GM23338 (cell line): ENCODE measurements around the gene GRIN2A. TPM values are rescaled to one million over a fixed set of nuclear protein-coding genes. Genes with fewer than 3 reads are reported as not detected.

Experiments
- ATAC-seq: fragments of 200-7000 bp; cut with Tn5 transposase; 3 replicates; pipeline ENCODE4 v1.9.1; 2020
- DNase-seq: peaks from one replicate; pipeline ENCODE4 v3.0.0-alpha.2; 2015; ENCODE audit warnings: low spot score
- H2AFZ ChIP-seq: fragments of 200-600 bp; sonication (generic); 2 replicates; pipeline ENCODE4 v1.8.0; 2016; ENCODE audit warnings: antibody characterized with exemption, mild to moderate bottlenecking, moderate library complexity
- H3F3A ChIP-seq: fragments of 200-600 bp; sonication (generic); replicated peaks from 2 replicates; pipeline ENCODE4 v1.8.0; 2017; ENCODE audit warnings: antibody characterized with exemption, mixed run types, low read depth
- H3K27ac ChIP-seq: fragments of 200-600 bp; sonication (generic); 2 replicates; pipeline ENCODE4 v1.6.1; 2016; ENCODE audit warnings: low read depth
- H3K27me3 ChIP-seq: fragments of 200-600 bp; sonication (generic); 2 replicates; pipeline ENCODE4 v1.8.0; 2016; ENCODE audit warnings: mild to moderate bottlenecking, mixed run types, moderate library complexity; ENCODE audit not compliant: insufficient read depth
- H3K36me3 ChIP-seq: fragments of 200-600 bp; sonication (generic); 2 replicates; pipeline ENCODE4 v1.8.0; 2016; ENCODE audit warnings: mild to moderate bottlenecking; ENCODE audit not compliant: insufficient read depth
- H3K4me1 ChIP-seq: fragments of 200-600 bp; sonication (generic); 2 replicates; pipeline ENCODE4 v1.8.0; 2016; ENCODE audit warnings: mild to moderate bottlenecking, moderate library complexity; ENCODE audit not compliant: insufficient read depth
- H3K4me2 ChIP-seq: fragments of 200-600 bp; sonication (generic); 2 replicates; pipeline ENCODE4 v1.7.1; 2017; ENCODE audit warnings: mixed run types
- H3K4me3 ChIP-seq: fragments of 200-600 bp; sonication (generic); 2 replicates; pipeline ENCODE4 v1.6.1; 2016; ENCODE audit warnings: mixed run types
- H3K79me2 ChIP-seq: fragments of 200-600 bp; sonication (generic); replicated peaks from 2 replicates; pipeline ENCODE4 v1.8.0; 2017; ENCODE audit warnings: mild to moderate bottlenecking; ENCODE audit not compliant: insufficient read depth
- H3K9me2 ChIP-seq: fragments of 200-600 bp; sonication (generic); 2 replicates; pipeline ENCODE4 v1.8.0; 2017; ENCODE audit not compliant: insufficient read depth
- H4K20me1 ChIP-seq: fragments of 200-600 bp; sonication (generic); replicated peaks from 2 replicates; pipeline ENCODE4 v1.8.0; 2017; ENCODE audit warnings: mild to moderate bottlenecking; ENCODE audit not compliant: insufficient read depth
- H3K27ac Mint-ChIP-seq: 2 replicates; pipeline ENCODE4 v1.8.0; 2020; ENCODE audit warnings: inconsistent platforms, mild to moderate bottlenecking, moderate library complexity, mixed read lengths
- H3K27me3 Mint-ChIP-seq: 3 replicates; pipeline ENCODE4 v1.8.0; 2022; ENCODE audit warnings: low read depth, mild to moderate bottlenecking, moderate library complexity, mixed read lengths, inconsistent platforms; ENCODE audit not compliant: insufficient read depth, poor library complexity
- H3K36me3 Mint-ChIP-seq: 3 replicates; pipeline ENCODE4 v1.8.0; 2021; ENCODE audit warnings: low read depth, mild to moderate bottlenecking, inconsistent platforms, moderate library complexity, mixed read lengths
- H3K4me1 Mint-ChIP-seq: 3 replicates; pipeline ENCODE4 v1.8.0; 2020; ENCODE audit warnings: mild to moderate bottlenecking, inconsistent platforms, mixed read lengths
- H3K4me3 Mint-ChIP-seq: 3 replicates; pipeline ENCODE4 v1.8.0; 2021; ENCODE audit warnings: moderate library complexity, mild to moderate bottlenecking, inconsistent platforms, mixed read lengths
- H3K9me3 Mint-ChIP-seq: 3 replicates; pipeline ENCODE4 v1.8.0; 2020; ENCODE audit warnings: moderate library complexity, mild to moderate bottlenecking, inconsistent platforms, mixed read lengths
- CREB1 ChIP-seq: fragments of 250-450 bp; sonication (Bioruptor Pico); IDR thresholded peaks from 2 replicates; pipeline ENCODE4 v1.5.0; 2020; ENCODE audit warnings: low read depth, mild to moderate bottlenecking, moderate library complexity
- EZH2 ChIP-seq: fragments of 200-600 bp; sonication (generic); IDR thresholded peaks from one replicate; pipeline ENCODE4 v1.8.0; 2017; ENCODE audit warnings: antibody characterized with exemption, mild to moderate bottlenecking, low read depth; ENCODE audit not compliant: unreplicated experiment
- EZH2phosphoT487 ChIP-seq: fragments of 200-600 bp; sonication (generic); IDR thresholded peaks from one replicate; pipeline ENCODE4 v1.8.1; 2018; ENCODE audit warnings: antibody characterized with exemption; ENCODE audit not compliant: unreplicated experiment
- JUNB ChIP-seq: IDR thresholded peaks from one replicate; pipeline ENCODE4 v1.6.1; 2016; ENCODE audit warnings: antibody characterized with exemption; ENCODE audit not compliant: unreplicated experiment
- NANOG ChIP-seq: IDR thresholded peaks from 2 replicates; pipeline ENCODE4 v1.6.1; 2016; ENCODE audit warnings: antibody characterized with exemption, borderline replicate concordance
- POLR2AphosphoS5 ChIP-seq: IDR thresholded peaks from 2 replicates; pipeline ENCODE4 v1.6.1; 2016; ENCODE audit warnings: antibody characterized with exemption, low read depth
- REST ChIP-seq: IDR thresholded peaks from one replicate; pipeline ENCODE4 v1.6.1; 2018; ENCODE audit warnings: antibody characterized with exemption; ENCODE audit not compliant: unreplicated experiment
- STAT1 ChIP-seq: IDR thresholded peaks from one replicate; pipeline ENCODE4 v1.6.1; 2016; ENCODE audit warnings: antibody characterized with exemption; ENCODE audit not compliant: unreplicated experiment
- ZNF114 ChIP-seq: fragments of 250-450 bp; sonication (Bioruptor Pico); IDR thresholded peaks from 2 replicates; pipeline ENCODE4 v1.5.0; 2020; ENCODE audit warnings: mild to moderate bottlenecking, moderate library complexity
- ZNF331 ChIP-seq: fragments of 250-450 bp; sonication (Bioruptor Pico); IDR thresholded peaks from 2 replicates; pipeline ENCODE4 v1.5.0; 2020; ENCODE audit warnings: low read depth, mild to moderate bottlenecking, moderate library complexity
- ZNF462 ChIP-seq: fragments of 250-450 bp; sonication (Bioruptor Pico); IDR thresholded peaks from 2 replicates; pipeline ENCODE4 v1.5.0; 2020; ENCODE audit warnings: mild to moderate bottlenecking, moderate library complexity
- polyA plus RNA-seq: library from polyadenylated mRNA; unstranded; fragments of >200 nt; fragmentation: Nextera tagmentation; extraction: Ambion mirVana; gene quantifications from 2 replicates; pipeline ENCODE4 v1.2.1, GENCODE V29; 2016
- total RNA-seq: library from RNA; depleted of rRNA; stranded (reverse); fragments of >200 nt; shearing (Covaris generic); gene quantifications from 2 replicates; pipeline ENCODE4 v1.2.3, GENCODE V29; 2014
- TF ChIP-seq, protein P1 (sequence below): IDR thresholded peaks from 2 replicates; pipeline ENCODE4 v1.6.1; 2016; ENCODE audit warnings: antibody characterized with exemption
- TF ChIP-seq, protein P2 (sequence below), 2 experiments: fragments of 200-600 bp in 1 of 2; sonication (generic) in 1 of 2; conservative IDR thresholded peaks; 2 replicates each; pipeline versions ENCODE4 v1.5.1 to v1.6.1; 2016 to 2017; ENCODE audit warnings: antibody characterized with exemption in 2 of 2, low read depth in 2 of 2, mild to moderate bottlenecking in 2 of 2, moderate library complexity in 1 of 2

The GRIN2A gene
- total and polyA plus RNA-seq, 2 experiments from 2014 or later: 0.89 to 5.1 TPM

- TF ChIP-seq REST: no peak
- no peak for TF ChIP-seq ZNF331 (CRISPR knock-in tag)
- TF ChIP-seq JUNB: no peak
These were observed 165.5 kb downstream of the GRIN2A start (continued) for GRCh38 chr16:10016752-10017151.

DNA sequence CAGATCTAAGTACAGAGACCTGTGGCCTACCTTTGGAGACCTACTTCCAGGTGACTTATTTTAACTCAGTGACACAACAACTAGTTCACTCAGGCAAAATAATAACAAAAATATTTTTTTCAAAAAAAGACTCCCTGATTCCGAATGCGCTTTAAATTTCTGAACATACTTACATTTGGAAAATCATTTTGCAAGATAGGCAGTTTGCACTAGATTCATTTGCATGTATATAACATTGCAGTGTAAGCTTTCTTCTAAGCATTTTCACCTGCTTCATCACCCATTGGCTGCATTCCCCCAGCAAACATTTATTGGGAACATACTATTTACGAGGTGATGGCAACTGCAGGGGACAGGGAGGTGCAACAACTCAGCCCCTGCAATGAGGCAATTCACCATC is 166.8 kb downstream of the GRIN2A start:
- H3K4me1 Mint-ChIP-seq: peaks cover 13% of the 10 kb centered on the region
- no peaks in the 10 kb centered on the region for H3K27me3 ChIP-seq
- TF ChIP-seq ZNF114 (CRISPR knock-in tag) (no peak), STAT1 (no peak), EZH2phosphoT487 (no peak), NANOG (no peak), CREB1 (CRISPR knock-in tag) (no peak), POLR2AphosphoS5 (no peak), EZH2 (no peak), ZNF462 (CRISPR knock-in tag) (no peak)
- TF ChIP-seq, protein P1, sequence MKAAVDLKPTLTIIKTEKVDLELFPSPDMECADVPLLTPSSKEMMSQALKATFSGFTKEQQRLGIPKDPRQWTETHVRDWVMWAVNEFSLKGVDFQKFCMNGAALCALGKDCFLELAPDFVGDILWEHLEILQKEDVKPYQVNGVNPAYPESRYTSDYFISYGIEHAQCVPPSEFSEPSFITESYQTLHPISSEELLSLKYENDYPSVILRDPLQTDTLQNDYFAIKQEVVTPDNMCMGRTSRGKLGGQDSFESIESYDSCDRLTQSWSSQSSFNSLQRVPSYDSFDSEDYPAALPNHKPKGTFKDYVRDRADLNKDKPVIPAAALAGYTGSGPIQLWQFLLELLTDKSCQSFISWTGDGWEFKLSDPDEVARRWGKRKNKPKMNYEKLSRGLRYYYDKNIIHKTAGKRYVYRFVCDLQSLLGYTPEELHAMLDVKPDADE: no peak
- TF ChIP-seq, protein P2, sequence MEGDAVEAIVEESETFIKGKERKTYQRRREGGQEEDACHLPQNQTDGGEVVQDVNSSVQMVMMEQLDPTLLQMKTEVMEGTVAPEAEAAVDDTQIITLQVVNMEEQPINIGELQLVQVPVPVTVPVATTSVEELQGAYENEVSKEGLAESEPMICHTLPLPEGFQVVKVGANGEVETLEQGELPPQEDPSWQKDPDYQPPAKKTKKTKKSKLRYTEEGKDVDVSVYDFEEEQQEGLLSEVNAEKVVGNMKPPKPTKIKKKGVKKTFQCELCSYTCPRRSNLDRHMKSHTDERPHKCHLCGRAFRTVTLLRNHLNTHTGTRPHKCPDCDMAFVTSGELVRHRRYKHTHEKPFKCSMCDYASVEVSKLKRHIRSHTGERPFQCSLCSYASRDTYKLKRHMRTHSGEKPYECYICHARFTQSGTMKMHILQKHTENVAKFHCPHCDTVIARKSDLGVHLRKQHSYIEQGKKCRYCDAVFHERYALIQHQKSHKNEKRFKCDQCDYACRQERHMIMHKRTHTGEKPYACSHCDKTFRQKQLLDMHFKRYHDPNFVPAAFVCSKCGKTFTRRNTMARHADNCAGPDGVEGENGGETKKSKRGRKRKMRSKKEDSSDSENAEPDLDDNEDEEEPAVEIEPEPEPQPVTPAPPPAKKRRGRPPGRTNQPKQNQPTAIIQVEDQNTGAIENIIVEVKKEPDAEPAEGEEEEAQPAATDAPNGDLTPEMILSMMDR (conservative IDR thresholded peaks at IDR 0.05; ENCODE audit: low read depth in 2 of 2): no peak

More for the DNA sequence above, 166.8 kb downstream of the GRIN2A start:
- Histone ChIP-seq H3K79me2 (no peaks in the 10 kb centered on the region), H3K4me3 (no peak overlapping the region), H3K4me1 (peaks cover 7% of the 10 kb centered on the region), H3K36me3 (no peaks in the 10 kb centered on the region), H2AFZ (no peak overlapping the region), H3K27ac (no peak overlapping the region), H3K9me2 (no peaks in the 10 kb centered on the region; the same call in 1 of the 2 replicates), H4K20me1 (no peaks in the 10 kb centered on the region), H3K4me2 (no peak overlapping the region), H3F3A (no peaks in the 10 kb centered on the region)
- ATAC-seq (no peak), DNase-seq (no peak)
- Mint-ChIP-seq H3K4me3 (no peak overlapping the region), H3K27ac (no peak overlapping the region), H3K36me3 (no peaks in the 10 kb centered on the region), H3K27me3 (peaks cover 3% of the 10 kb centered on the region), H3K9me3 (no peaks in the 10 kb centered on the region)
